ENCODE measurements around the gene TRMO. TPM values are rescaled to one million over a fixed set of nuclear protein-coding genes. Genes with fewer than 3 reads are reported as not detected.

TRMO gene
- total and polyA plus RNA-seq, 9 of the 15 experiments (the other 6 are each of a cell fraction or from before 2014, with no cell fraction given) = 5.6 to 22.4 (median 16.2) TPM

- TF ChIP-seq RAD21 (CRISPR knock-in tag; conservative IDR thresholded peaks at IDR 0.05 in 1 of 2, IDR thresholded peaks at IDR 0.05 in 1 of 2) (peak in 1 of 2 experiments; percentile 52; a peak in 2 of 4 replicates), NFATC3 (IDR thresholded peaks at IDR 0.05) (no peak), EGR1 (conservative IDR thresholded peaks at IDR 0.05) (no peak), PHF20 (IDR thresholded peaks at IDR 0.05; ENCODE audit: partially characterized antibody) (no peak), ELF2 (CRISPR knock-in tag; IDR thresholded peaks at IDR 0.05) (no peak), SAP30 (IDR thresholded peaks at IDR 0.05; ENCODE audit: borderline replicate concordance, insufficient read depth, low read depth, low read length, poor library complexity, severe bottlenecking) (no peak), IRF2 (CRISPR knock-in tag; IDR thresholded peaks at IDR 0.05) (no peak), ZNF77 (CRISPR knock-in tag; IDR thresholded peaks at IDR 0.05) (no peak), TAF9B (IDR thresholded peaks at IDR 0.05; ENCODE audit: partially characterized antibody) (no peak), STAG1 (CRISPR knock-in tag; IDR thresholded peaks at IDR 0.05; ENCODE audit: borderline replicate concordance) (peak; percentile 29; the same call in 1 of the 2 replicates), GATAD2A (IDR thresholded peaks at IDR 0.05) (no peak), ATF4 (CRISPR knock-in tag; IDR thresholded peaks at IDR 0.05) (no peak), CTCF (IDR thresholded peaks at IDR 0.05 in 2 of 3, conservative IDR thresholded peaks at IDR 0.05 in 1 of 3; ENCODE audit: insufficient read depth in 2 of 3, low read depth in 1 of 3, low read length in 3 of 3) (peak; percentile 56 to 60 (median 58)), GATAD2B (IDR thresholded peaks at IDR 0.05; ENCODE audit: borderline replicate concordance) (no peak)
Observed at GRCh38 chr9:97895695-97896332, 26.5 kb downstream of the TRMO start (continued).
